ENCODE measurements around the gene MTCH1. TPM values are rescaled to one million over a fixed set of nuclear protein-coding genes. Genes with fewer than 3 reads are reported as not detected.

Gene MTCH1
- total and polyA plus RNA-seq, 2 of the 4 experiments (the other 2 are of a cell fraction) = 215 to 263 TPM

DNA sequence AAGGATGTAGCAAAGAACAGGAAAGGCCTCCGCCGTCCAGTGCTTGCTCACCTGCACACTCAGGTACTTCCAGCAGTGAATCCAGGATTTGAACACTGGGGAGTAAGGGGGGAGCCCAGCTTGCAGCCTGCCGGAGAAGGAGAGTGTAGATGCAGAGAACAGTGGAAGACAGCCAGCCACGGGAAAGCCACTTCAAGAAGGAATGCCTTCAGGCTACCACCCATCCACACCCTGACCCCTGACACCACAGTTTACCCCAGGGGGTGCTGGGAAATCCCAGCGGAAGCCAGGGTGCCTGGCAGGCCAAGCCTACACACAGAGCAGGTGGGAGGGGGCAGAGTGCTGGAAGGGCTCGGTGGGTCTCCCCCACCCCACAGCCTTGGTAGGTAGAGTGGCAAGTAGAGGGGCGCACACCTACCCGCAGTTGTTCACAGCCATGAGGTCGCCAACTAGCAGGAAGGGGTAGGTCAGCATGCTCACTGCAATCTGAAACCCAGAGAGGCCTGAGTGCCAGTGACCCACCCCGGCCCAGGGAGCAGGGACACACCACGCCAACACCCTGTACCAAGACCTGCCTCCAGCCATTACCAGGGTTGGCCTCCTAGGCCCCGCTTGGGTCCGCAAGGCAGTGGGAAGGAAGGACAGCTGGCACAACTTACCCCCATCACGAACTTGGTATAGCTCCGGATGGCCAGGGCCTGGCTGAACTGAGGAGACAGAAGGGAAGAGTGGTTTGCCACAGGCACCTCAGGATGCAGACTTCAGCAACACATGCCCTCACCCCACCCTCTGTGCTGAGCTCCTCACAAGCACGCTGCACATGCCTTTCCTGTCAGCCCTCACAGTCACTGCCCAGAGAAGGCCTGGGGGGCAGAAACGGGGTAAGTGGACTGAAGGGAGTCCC, 15.8 kb downstream of the MTCH1 start (continued):
- TF ChIP-seq, protein P1, sequence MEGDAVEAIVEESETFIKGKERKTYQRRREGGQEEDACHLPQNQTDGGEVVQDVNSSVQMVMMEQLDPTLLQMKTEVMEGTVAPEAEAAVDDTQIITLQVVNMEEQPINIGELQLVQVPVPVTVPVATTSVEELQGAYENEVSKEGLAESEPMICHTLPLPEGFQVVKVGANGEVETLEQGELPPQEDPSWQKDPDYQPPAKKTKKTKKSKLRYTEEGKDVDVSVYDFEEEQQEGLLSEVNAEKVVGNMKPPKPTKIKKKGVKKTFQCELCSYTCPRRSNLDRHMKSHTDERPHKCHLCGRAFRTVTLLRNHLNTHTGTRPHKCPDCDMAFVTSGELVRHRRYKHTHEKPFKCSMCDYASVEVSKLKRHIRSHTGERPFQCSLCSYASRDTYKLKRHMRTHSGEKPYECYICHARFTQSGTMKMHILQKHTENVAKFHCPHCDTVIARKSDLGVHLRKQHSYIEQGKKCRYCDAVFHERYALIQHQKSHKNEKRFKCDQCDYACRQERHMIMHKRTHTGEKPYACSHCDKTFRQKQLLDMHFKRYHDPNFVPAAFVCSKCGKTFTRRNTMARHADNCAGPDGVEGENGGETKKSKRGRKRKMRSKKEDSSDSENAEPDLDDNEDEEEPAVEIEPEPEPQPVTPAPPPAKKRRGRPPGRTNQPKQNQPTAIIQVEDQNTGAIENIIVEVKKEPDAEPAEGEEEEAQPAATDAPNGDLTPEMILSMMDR (conservative IDR thresholded peaks at IDR 0.05; ENCODE audit: low read depth, low read length) = no peak
- TF ChIP-seq, protein P2, sequence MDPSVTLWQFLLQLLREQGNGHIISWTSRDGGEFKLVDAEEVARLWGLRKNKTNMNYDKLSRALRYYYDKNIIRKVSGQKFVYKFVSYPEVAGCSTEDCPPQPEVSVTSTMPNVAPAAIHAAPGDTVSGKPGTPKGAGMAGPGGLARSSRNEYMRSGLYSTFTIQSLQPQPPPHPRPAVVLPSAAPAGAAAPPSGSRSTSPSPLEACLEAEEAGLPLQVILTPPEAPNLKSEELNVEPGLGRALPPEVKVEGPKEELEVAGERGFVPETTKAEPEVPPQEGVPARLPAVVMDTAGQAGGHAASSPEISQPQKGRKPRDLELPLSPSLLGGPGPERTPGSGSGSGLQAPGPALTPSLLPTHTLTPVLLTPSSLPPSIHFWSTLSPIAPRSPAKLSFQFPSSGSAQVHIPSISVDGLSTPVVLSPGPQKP (IDR thresholded peaks at IDR 0.05; ENCODE audit: borderline replicate concordance, low read depth, low read length) = no peak
- TF ChIP-seq POLR2A (IDR thresholded peaks at IDR 0.05; ENCODE audit: low read depth, low read length) (no peak), RFX5 (IDR thresholded peaks at IDR 0.05; ENCODE audit: low read depth, low read length) (no peak)

Data from IMR-90 (cell line).